CD4-positive, alpha-beta T cell treated with Interferon alpha-2 for 1 hour (primary cell): Measurements from ENCODE around the gene GLT1D1.
A peak's percentile ranks its signal among the peaks of the same experiment; 100 is the strongest.
"Not testable (repeated sequence)": the region's sequence is repeated elsewhere in the genome, so short reads cannot be mapped to it uniquely, and the experiment has no call there.

ENCODE experiments used
- DNase-seq, 2 donors: peaks; one replicate each; pipeline ENCODE4 v3.0.0-alpha.2; 2020 to 2022

GLT1D1 gene

DNA sequence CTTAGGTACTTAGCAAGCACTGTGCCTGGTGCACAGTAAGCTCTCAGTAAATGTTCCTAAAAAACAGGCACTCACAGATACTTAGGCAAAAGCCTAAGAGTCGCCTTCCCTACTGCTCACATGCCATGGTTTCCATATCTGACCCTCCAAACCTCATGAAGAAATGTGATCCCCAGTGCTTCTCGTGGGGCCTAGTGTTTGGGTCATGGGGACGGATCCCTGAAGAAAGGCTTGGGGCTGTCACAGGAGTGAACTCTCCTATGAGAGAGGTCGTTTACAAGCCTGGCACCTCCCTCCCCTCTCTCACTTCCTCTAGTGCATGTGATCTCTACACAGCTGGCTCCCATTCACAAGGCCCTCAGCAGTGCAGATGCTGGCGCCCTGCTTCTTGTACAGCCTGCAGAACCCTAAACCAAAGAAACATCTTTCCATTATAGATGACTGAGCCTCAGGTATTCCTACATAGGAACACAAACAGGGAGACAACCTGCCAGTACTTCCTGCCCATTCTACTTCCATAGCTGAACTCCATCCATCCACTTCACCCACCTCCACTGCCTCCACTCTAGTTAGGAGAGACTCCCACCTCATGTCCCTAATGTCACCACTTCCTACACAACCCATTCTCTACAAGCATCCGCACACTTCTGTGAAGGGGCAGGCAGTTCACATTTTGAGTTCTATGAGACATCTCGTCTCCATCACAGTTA is 32.4 kb upstream of the GLT1D1 start:
- DNase-seq: peak in 1 of 2 donors; percentile 66

DNA sequence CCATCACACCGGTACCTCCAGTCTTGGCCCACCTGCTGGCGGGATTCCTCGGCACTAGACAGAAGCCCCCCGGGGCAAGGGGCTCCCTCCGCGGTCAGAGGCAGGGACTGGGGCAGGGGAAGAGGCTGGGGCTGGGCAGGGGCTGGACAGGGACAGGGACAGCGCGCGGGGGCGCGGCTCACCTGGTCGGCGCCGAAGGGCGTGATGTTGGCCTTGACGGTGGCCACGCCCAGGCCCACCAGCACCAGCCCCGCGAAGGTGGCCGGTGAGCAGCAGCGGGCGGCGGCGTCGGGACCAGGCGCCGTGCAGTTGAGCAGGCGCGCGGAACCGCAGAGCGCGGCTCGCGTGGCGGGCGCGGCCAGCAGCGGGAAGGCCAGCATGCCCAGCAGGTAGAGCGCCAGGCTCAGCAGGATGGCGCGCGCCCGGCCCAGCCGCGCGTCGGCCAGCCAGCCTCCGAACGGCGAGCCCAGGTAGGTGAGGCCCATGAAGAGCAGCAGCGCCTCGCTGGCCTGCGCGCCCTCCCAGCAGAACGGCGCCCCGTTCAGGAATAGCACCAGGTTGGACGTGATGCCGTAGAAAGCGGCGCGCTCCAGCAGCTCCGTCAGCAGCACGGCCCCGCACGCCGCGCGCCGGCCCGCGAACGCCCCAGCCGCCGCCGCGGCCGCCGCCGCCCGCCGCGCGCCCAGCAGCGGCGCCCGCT is 29.9 kb upstream of the GLT1D1 start:
- DNase-seq: no peak

DNA sequence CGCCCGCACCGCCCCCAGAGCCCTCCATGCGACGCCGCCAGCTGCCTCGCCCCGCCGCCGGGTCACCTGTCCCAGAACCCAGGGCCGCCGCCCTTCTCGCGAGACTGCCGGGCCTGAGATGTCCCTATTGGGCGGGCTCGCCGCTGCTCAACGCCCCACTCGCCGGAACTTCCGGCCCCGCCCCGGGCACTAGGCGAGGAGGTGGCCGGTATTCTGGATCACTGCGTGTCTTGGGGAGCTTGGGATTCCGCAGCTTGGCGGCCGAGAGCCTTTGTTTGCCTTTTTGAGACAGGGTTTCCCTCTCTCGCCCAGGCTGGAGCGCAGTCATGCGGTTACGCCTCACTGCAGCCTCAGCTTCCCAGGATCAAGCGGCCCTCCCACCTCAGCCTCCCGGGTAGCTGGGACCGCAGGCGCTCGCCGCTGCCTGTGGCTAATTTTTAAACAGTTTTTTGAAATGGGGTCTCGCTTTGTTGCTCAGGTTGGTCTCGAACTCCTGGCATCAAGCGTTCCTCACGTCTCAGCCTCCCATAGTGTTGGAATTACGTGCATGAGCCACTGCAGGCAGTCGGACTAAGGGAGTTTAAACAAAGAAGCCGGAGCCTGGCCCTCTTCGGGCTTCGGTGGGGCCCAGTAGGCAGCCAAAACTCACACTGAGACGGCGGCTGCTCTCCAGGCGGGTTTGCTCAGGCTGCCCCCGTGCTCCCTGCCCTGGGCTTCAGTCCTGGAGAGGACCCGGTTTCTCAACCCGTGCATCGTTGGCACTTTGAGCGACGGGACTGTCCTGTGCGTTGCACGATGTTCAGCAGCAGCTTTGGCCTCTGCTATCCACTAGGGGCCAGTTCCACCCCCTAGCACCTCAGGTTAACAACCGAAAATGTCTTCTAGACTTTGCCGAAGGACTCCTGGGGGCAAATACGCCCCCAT is 29.1 kb upstream of the GLT1D1 start, which contains the start of gene SLC15A4:
Gene SLC15A4 (minus strand): TSS at position 43 of the 924 bp plus-strand sequence. CDS start 15 bp downstream, at position 28.
- DNase-seq: peak; percentile 93 to 94

DNA sequence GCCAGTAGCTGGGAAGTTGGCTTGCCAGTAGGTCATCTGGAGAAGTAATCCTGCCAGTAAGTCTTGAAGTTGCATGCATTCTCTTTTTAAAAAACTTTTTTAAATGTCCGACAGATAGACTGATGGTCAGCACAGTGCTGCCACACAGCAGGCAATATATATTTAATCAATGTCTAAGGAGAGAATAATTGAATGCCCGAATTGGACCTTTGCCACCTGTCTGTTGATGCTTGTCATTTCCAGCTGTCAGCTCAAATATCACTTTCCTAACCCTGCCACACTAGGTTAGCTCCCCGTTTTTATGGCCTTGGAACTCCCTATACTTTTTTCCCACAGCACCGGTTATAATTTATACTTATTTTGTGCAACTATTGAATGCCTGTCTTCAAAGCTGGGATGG is 27.4 kb upstream of the GLT1D1 start:
- DNase-seq: no peak

DNA sequence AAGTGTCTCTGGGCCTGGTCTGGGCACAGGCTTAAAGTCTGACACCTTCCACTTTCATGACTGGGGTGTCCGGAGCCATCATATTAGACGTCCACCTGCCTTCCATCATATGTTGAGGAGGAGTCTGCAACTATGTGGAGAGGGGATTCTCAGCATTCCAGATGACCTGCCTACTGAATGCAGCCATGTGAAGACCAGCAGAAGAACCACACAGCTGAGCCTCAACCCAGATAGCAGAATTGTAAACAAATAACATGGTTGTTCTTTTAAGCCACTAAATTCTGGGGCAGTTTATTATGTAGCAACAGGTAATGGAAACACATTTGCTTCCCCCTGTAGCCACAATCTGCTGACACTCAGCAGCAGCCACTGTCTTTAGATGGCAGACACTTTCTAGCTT is 25.6 kb upstream of the GLT1D1 start:
- no peak for DNase-seq

DNA sequence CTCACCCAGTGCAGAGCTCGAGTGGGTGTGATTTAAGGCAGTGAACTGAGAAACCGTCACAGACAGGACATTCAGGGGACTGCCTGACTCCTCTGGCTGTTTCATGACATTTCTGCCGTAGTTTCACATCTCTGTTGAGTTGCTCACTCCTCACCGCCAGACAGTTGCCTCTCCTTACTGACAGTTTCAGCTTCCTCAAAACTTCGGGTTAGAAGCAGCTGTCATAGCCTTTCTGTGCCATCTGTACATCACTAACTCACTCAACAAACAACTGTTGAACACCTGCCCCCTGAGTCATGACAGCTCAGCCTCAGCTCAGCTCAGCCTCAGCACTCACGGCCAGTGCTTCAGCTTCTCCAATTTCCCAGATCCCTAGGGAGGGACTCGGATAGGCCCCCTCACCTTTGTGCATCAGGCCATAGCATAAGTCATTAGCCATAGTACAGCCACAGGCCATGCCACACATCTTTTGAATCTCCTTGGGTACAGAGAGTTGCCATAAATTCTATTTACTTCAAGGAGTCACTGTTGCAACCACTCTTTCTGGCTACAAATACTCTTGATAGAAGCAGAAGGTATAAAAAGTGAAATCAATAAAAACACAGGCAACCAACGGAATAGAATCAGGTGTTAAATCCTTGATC is 23.3 kb upstream of the GLT1D1 start:
- DNase-seq: peak in 1 of 2 donors; percentile 72

DNA sequence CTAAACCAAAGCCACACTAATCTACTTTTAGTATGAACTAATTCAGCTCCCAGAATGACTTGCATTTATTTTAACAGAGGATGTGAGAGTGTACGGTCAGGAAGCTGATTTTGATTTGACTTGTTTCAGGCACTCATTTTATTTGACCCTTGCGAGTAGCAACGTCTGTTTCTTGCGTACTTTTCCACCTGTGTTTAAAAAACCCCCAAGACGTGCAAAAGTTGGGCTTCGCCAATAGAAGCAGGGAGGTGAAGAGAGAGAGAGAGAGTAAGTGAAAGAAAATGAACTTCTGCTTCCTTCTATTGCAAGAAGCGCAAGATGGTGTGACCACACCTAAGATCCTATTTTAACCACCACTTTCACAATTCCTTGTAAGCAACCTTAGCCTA is 22.8 kb upstream of the GLT1D1 start:
- no peak for DNase-seq

DNA sequence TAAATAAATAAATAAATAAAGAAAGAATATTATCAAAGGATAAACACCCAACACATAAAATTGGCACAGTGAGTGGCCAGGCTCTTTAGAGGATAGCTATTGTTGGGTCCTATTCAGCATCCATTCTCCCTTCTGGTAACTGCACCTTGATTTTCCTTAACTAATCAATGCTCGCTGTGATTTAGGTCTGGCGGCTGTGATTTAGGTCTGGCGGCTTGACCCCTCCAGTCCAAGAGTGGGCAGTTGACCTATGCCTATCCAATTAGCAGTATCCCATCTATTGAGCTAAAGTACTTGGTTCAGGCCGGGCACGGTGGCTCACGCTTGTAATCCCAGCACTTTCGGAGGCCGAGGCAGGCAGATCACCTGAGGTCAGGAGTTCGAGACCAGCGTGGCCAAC is 19.9 kb upstream of the GLT1D1 start:
- no peak for DNase-seq

DNA sequence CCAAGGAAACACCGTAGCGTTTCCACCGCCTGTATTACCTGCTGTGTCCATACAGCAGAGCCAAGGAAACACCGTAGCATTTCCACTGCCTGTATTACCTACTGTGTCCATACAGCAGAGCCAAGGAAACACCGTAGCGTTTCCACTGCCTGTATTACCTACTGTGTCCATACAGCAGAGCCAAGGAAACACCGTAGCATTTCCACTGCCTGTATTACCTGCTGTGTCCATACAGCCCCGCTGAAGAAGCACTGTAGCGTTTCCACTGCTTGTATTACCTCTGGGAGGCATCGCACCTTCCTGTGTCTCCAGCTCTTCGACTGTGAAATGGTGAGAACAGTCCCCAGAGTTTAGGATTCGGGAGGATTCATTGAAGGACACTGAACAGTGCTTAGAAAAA is 13.4 kb upstream of the GLT1D1 start:
- not testable (repeated sequence) for DNase-seq

DNA sequence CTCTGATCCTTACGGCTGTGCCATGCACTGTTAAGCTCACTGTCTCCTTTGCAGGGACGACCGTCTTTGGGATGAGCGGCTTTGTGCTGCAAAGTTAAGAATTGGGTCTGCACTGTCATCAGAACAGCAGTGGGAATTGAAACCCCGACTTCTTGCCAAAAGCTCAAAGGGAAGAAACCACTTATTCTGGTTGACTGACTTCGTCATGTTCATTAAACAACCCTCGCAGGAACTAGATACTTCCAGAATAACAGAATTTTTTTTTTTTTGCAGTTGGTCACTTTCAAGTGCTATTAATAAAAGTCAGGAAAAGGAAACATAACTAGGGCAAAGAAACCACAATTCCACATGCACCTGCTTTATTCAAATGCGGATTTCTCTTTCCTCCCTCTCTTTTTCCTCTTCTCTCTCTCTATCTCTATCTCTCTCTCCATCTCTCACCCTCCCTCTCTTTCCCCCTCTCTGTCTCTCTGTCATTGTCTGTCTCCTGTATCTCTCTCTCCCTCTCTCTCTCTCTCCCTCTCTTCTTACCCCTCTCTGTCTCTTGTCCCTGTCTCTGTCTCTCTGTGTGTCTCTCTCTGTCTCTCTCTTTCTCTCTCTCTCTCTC is 12.3 kb upstream of the GLT1D1 start:
- DNase-seq: no peak

DNA sequence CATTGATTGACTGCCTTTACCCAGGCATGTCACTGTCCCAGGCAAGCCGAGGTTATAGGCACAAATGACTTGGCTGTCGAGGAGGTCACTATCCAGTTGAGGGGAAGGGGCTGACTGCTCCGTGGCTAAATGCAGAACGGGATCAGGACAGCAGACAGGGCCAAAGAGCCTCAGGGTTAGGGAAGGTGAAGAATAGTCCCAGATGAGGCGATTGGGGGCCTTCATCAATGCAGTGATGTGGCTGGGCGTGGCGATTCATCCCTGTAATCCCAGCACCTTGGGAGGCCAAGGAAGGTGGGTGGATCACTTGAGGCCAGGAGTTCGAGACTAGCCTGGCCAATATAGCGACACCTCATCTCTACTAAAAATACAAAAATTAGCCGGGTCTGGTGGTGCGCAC is 10.7 kb upstream of the GLT1D1 start:
- no peak for DNase-seq

DNA sequence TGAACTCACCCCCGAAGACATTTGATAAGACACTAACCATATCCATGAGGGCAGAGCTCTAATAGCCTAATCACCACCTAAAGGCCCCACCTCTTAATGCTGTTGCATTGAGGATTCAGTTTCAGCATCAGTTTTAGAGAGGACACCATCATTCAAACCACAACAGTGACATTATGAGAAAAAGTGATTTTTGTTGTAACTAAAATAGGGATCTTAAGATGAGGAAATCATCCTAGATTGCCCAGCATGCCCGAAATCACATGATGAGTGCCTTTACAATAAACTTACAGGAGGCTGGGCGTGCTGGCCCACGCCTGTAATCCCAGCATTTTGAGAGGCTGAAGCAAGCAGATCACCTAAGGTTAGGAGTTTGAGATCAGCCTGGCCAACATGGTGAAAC is 9.7 kb upstream of the GLT1D1 start:
- peak in 1 of 2 donors; percentile 39 for DNase-seq

DNA sequence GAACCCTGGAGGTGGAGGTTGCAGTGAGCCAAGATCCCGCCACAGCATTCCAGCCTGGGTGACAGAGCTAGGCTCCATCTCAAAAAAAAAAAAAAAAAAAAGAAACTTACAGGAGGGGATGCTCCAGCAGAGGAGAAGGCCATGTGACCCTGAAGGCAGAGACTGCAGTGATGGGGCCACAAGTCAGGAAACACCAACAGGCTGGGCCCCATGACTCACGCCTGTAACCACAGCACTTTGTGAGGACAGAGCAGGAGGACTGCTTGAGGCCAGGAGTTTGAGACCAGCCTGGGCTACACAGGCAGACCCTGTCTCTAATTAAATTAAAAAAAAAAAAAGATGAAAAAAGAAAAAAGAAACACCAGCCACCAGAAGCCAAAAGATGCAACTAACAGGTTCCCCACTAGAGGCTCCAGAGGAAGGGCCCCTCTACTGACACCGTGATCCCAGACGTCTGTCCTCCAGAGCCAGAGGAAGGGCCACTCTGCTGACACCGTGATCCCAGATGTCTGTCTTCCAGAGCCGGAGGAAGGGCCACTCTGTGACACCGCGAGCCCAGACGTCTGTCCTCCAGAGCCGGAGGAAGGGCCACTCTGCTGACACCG is 9.1 kb upstream of the GLT1D1 start:
- peak in 1 of 2 donors; percentile 74 for DNase-seq

DNA sequence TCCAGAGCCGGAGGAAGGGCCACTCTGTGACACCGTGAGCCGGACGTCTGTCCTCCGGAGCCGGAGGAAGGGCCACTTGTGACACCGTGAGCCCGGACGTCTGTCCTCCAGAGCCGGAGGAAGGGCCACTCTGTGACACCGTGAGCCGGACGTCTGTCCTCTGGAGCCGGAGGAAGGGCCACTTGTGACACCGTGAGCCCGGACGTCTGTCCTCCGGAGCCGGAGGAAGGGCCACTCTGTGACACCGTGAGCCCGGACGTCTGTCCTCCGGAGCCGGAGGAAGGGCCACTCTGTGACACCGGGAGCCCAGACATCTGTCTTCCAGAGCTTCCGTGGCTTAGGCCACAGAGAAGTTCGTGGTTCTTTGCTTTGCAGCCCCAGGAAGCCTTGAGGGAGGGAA is 6.6 kb upstream of the GLT1D1 start:
- DNase-seq: not testable (repeated sequence)

DNA sequence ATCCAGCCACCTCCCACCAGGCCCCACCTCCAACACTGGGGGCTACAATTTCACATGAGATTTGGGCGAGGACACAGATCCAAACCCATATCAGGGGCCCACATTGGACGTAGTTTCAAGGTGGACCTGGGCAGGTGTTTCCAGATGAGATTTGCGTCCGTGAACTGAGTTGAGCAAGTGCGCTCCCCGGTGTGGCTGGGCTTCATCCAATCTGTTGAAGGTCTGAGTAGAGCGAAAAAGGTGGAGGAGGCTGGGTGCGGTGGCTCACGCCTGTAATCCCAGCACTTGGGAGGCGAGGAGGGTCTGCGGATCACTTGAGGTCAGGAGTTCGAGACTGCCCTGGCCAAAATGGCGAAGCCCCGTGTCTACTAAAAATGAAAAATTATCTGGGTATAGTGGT is 4.9 kb upstream of the GLT1D1 start:
- DNase-seq: no peak

DNA sequence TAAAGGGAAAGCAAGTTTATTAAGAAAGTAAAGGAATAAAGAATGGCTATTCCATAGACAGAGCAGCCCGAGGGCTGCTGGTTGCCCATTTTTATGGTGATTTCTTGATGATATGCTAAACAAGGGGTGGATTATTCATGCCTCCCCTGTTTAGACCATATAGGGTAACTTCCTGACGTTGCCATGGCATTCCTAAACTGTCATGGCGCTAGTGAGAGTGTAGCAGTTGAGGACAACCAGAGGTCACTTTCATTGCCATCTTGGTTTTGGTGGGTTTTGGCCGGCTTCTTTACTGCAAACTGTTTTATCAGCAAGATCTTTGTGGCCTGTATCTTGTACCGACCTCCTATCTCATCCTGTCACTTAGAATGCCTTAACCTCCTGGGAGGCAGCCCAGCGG is 3.5 kb upstream of the GLT1D1 start:
- not testable (repeated sequence) for DNase-seq

DNA sequence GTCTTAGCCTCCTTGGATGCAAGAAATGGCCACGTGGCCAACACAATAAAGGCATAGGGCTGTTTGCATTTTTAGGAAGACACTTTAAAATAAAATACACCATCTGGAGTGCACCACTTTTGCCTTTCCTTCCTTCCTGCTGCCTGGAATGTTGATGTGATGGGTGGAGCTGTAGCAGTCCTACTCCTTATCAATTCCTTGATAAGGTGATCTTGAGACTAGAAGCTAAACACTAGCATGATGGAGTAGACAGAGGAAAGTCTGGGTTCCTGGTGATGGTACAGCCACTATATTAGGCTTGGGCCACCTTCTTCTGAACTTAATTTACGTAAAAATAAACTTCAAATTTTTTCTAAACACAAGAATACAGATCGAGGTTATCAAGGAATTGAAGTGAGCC is 2.9 kb upstream of the GLT1D1 start:
- no peak for DNase-seq

DNA sequence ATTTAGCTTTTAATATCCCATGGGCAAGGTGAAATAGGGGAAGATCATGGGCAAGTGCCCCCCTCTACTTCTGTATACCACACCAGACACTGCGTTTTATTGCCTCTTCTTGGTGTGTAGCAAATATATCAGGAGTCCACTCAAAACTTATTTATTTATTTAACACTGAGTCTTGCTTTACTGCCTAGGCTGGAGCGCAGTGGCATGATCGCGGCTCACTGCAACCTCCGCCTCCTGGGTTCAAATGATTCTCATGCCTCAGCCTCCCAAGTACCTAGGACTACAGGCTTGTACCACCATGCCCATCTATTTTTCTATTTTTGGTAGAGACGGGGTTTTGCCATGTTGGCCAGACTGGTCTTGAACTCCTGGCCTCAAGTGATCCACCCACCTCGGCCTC is 1.8 kb upstream of the GLT1D1 start:
- DNase-seq: not testable (repeated sequence)

DNA sequence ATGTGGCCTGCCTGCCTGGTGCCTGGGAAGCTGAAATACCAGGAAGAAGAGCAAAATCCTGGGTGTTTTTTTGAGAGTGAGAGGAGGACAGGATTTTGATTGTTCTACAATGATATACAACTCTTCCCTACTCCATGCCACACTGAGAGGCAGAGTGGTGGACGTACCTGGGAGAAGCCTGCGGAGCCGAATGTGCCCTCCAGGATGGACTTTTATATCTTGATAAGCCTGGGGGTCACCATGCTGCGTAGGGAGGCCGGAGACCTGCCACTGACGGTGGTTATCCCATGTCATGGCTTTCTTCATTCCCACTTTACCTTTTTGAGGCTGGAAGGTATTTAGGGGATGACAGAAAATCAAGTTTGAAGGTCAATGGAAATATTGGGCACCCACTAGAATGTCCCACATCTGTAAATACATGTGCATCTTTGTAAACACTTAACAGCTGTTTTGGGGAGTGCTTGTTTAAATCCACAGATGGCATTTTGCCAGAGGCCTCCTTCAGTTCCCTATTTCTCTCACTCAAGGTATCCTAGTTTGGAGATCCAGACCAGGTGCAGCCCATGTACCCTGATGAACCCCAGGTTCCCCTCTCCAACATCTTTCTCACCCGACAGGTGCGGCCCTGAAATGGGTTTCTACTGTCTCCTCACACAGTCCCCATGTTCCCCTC is 1.1 kb upstream of the GLT1D1 start:
- DNase-seq: no peak

DNA sequence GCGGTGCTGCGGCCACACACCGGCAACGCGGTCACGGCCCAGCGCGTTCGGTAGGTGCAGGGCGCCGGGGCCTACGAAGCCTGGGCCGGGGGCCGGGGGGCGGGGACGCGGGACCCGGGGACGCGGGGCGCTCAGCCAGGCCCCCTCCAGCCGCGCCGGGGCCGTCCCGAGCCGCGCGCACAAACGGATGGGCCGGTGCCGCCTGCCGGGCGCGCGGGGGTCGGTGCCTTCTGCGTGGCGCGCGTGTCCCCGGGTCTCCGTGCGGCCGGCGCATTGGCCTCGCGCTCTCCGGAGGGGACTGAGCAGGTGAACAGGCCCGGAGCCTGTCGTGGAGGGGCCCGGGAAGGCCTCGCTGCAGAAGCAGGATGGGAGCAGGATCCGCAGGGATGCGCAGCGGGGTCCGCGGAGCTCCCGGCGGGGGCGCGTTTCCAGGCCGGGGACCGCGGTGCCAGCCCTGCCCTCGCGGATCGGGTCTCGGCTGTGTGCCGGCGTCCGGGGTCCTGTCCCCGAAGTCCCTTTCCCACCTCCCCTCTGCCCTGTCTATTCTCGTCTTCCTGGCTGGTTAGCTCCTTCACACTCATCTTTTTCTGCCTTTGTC is 421 bp downstream of the GLT1D1 start:
- no peak for DNase-seq
